PC-3 (cell line): ENCODE results near the gene ATAD3B.
"Not testable (repeated sequence)": the region's sequence is repeated elsewhere in the genome, so short reads cannot be mapped to it uniquely, and the experiment has no call there.

Experiments used
- EZH2 ChIP-seq: fragments of 300-600 bp; sonication (generic); IDR thresholded peaks from one replicate; pipeline ENCODE4 v1.6.1; 2017; ENCODE audit warnings: antibody characterized with exemption, mild to moderate bottlenecking, low read length; ENCODE audit not compliant: unreplicated experiment
- TF ChIP-seq, protein P1 (sequence below): fragments of 300-600 bp; sonication (generic); conservative IDR thresholded peaks from 2 replicates; pipeline ENCODE4 v1.5.1; 2017; ENCODE audit warnings: antibody characterized with exemption, low read depth, mild to moderate bottlenecking, low read length

- TF ChIP-seq, protein P1, sequence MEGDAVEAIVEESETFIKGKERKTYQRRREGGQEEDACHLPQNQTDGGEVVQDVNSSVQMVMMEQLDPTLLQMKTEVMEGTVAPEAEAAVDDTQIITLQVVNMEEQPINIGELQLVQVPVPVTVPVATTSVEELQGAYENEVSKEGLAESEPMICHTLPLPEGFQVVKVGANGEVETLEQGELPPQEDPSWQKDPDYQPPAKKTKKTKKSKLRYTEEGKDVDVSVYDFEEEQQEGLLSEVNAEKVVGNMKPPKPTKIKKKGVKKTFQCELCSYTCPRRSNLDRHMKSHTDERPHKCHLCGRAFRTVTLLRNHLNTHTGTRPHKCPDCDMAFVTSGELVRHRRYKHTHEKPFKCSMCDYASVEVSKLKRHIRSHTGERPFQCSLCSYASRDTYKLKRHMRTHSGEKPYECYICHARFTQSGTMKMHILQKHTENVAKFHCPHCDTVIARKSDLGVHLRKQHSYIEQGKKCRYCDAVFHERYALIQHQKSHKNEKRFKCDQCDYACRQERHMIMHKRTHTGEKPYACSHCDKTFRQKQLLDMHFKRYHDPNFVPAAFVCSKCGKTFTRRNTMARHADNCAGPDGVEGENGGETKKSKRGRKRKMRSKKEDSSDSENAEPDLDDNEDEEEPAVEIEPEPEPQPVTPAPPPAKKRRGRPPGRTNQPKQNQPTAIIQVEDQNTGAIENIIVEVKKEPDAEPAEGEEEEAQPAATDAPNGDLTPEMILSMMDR, result not testable (repeated sequence)
- TF ChIP-seq EZH2, result not testable (repeated sequence)
These were observed 4.4 kb downstream of the ATAD3B start for GRCh38 chr1:1476011-1476410.
